AG09309 (cell line): Measurements from ENCODE around the gene SMCHD1.
"Not testable (repeated sequence)": the region's sequence is repeated elsewhere in the genome, so short reads cannot be mapped to it uniquely, and the experiment has no call there.

Experiments used
- DNase-seq: peaks from one replicate; pipeline ENCODE4 v3.0.0-alpha.2; 2010; ENCODE audit warnings: low read depth
- H3K4me3 ChIP-seq: 2 replicates; pipeline ENCODE4 v1.5.1; 2011; ENCODE audit warnings: mild to moderate bottlenecking, low read depth, low read length, moderate library complexity; ENCODE audit not compliant: control insufficient read depth
- TF ChIP-seq, protein P1 (sequence below): IDR thresholded peaks from 2 replicates; pipeline ENCODE4 v1.5.1; 2011; ENCODE audit warnings: mild to moderate bottlenecking, low read depth, low read length, inconsistent platforms; ENCODE audit not compliant: insufficient read depth, control insufficient read depth; ENCODE audit errors: missing control alignments

SMCHD1 gene

DNA sequence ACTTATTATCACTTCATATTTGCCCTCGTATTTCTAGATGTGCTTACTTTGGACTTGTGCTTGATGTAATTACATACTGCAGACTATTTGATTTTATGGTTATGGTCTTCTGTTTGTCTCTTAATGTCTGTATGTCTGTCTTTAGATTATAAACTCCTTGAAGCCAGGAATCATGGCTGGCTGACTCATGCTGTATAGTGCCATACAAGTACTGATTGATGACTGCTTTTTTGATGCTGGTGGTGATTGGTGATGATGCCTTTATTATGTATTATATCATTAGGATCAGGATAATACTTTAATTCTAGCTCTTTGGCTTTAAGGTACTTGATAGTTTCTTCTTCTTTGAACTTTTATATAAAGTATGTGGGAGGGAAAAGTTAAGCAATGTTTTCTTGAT lies 17.3 kb downstream of the SMCHD1 start:
- DNase-seq: no peak
- no peak overlapping the region for H3K4me3 ChIP-seq
- TF ChIP-seq, protein P1, sequence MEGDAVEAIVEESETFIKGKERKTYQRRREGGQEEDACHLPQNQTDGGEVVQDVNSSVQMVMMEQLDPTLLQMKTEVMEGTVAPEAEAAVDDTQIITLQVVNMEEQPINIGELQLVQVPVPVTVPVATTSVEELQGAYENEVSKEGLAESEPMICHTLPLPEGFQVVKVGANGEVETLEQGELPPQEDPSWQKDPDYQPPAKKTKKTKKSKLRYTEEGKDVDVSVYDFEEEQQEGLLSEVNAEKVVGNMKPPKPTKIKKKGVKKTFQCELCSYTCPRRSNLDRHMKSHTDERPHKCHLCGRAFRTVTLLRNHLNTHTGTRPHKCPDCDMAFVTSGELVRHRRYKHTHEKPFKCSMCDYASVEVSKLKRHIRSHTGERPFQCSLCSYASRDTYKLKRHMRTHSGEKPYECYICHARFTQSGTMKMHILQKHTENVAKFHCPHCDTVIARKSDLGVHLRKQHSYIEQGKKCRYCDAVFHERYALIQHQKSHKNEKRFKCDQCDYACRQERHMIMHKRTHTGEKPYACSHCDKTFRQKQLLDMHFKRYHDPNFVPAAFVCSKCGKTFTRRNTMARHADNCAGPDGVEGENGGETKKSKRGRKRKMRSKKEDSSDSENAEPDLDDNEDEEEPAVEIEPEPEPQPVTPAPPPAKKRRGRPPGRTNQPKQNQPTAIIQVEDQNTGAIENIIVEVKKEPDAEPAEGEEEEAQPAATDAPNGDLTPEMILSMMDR: no peak

DNA sequence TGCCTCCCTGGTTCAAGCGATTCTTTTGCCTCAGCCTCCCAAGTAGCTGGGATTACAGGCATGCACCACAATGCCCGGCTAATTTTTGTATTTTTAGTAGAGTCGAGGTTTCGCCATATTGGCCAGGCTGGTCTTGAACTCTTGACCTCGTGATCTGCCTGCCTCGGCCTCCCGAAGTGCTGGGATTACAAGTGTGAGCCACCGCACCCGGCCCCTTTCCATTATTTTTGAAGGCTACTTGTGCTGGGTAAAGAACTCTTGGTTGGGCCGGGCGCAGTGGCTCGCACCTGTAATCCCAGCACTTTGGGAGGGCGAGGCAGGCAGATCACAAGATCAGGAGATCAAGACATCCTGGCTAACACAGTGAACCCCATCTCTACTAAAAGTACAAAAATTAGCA lies 23.4 kb downstream of the SMCHD1 start:
- DNase-seq, H3K4me3 ChIP-seq: not testable (repeated sequence)

DNA sequence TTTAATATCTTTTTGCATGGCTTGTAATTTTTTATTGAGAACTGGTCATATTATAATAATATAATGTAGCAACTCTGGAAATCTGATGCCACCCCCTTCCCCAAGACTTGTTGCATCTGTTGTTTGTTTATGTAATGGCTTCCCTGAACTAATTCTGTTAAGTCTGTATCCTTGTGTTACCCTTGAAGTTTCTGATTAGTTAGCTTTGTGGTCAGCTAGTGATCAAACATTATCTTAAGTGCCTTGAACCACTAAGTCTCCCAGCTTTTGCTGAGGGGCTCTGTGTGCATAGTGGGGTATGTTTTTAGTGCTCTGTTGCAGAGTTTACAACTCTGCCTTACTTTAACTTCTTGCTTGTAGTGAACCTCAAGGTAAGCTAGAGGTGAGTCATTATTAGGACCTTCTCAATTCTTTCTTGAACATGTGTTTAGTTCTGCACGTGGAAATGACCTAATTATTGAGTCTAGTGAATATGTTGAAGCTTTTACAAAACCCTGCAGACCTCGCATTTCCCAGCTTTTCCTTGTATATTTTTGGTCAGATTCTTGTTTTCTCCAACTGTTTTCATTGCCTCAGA lies 24.8 kb downstream of the SMCHD1 start:
- no peak for DNase-seq
- no peak overlapping the region for H3K4me3 ChIP-seq
- TF ChIP-seq, protein P1: no peak

DNA sequence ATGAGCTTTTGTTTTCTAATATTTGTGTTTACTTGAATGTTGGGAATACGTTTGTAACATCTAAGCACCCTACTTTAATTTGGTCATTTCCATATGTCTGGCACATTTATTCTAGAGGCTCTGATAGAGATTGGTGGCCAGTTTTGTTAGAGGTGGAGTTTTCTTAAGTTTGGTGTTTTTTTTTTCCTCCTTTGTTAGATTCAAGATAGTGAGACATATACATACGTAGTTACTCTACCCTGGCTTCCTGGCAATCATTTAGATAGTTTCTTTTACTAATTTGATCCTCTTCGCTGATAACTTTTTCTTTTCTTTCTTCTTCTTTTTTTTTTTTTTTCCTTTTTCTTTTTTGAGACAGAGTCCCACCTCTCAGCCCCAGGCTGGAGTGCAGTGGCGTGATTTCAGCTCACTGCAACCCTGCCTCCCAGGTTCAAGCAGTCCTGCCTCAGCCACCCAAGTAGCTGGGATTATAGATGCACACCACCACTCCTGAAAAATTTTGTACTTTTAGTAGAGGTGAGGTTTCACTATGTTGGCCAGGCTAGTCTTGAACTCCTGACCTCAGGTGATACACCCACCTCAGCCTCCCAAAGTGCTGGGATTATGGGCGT lies 26.6 kb downstream of the SMCHD1 start:
- TF ChIP-seq, protein P1: no peak
- H3K4me3 ChIP-seq: no peak overlapping the region
- no peak for DNase-seq

DNA sequence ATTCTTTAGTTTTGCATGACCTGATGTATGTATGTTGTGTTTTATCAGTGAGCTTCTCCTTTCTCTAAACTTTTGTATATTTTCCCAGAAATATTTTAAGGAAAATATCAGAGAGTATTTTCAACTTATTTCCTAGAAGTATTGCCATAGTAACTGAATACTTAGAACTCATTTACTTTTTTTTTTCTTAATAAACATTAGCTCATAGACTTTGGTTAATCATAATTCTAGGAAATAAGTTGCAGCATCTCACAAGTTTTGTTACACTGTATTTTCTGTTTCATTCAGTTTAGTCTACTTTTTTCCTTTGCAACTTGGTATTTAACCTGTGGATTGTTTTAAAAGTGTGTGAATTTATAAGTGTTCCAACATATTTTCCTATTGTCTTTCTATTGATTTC lies 27.5 kb downstream of the SMCHD1 start:
- TF ChIP-seq, protein P1: no peak
- H3K4me3 ChIP-seq: no peak overlapping the region
- DNase-seq: no peak

DNA sequence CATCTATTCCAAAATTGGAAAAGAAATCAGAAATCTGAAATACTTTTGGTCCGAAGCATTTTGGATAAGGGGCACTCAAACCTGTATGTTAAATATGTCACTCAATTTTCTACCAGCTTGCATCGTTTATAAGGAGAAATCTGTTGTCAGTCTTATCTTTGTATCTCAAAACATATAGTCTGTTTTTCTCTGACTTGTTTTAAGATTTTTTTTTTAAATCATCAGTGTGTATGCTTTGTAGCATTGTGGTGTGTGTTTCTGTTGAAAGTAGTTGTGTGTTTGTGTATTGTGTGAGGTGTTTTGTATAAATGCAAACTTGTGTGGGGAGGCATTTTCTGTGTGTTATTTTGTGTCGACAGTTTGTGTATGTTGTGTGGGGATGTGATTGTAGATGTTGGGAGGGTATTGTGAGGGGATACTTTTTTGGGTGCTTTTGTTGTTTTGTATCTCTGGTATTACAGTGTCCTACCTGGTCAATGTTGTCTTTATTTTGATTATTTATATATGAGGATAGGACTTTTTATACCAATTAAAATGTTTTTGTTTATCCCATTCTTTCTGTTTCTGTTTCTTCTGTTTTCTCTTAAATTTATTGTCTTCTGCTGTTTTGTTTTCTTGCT lies 30.9 kb downstream of the SMCHD1 start:
- TF ChIP-seq, protein P1: no peak
- no peak for DNase-seq

DNA sequence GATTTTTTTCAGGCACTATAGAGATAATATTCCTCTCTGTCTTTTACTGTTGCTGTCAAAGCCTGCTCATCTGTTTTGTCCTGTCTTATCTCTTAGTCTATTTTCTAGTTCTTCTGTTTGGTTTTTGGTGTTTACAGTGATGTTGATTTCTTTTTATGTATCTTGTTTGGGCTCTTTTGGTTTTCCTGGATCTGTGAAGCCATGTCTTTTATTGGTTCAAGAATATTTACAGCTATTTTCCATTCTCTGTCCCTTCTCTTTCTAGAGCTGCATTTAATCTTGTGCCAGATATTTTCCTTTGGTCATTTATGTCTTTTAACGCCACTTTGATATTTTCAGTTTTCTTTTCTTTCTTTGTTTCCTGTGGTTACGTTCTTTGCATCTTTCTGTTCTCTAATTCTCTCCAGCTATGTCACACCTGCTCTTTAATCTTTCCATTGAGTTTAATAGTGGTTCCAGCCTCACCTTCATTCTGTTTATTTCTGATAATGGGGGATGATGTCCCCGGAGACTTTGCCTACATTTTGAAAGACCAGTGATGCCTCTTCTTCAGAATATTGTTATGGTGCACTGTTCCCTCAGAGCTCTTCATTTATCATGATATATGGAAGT lies 32.0 kb downstream of the SMCHD1 start:
- no peak for DNase-seq
- H3K4me3 ChIP-seq: no peak overlapping the region
- TF ChIP-seq, protein P1: no peak

More for the DNA sequence above, 30.9 kb downstream of the SMCHD1 start:
- no peak overlapping the region for H3K4me3 ChIP-seq
